GM12878 (cell line): ENCODE results near the gene SULT2A1. TPM values are rescaled to one million over a fixed set of nuclear protein-coding genes. Genes with fewer than 3 reads are reported as not detected.

Source experiments
- IKZF1 ChIP-seq: fragments of 450-650 bp; conservative IDR thresholded peaks from 2 replicates; pipeline ENCODE4 v1.6.1; 2017; ENCODE audit warnings: antibody characterized with exemption, mild to moderate bottlenecking
- KAT2A ChIP-seq: conservative IDR thresholded peaks from 2 replicates; pipeline ENCODE4 v1.6.1; 2011; ENCODE audit warnings: low read depth, low read length; ENCODE audit not compliant: control insufficient read depth
- MYB ChIP-seq: fragments of 150-350 bp; IDR thresholded peaks from 2 replicates; pipeline ENCODE4 v1.6.1; 2014; ENCODE audit warnings: mild to moderate bottlenecking, low read depth, low read length, borderline replicate concordance
- NFYB ChIP-seq: IDR thresholded peaks from 2 replicates; pipeline ENCODE4 v1.6.1; 2011; ENCODE audit warnings: low read depth, mild to moderate bottlenecking, low read length, improper control_type of control experiment, moderate library complexity; ENCODE audit not compliant: insufficient read depth
- NR2C1 ChIP-seq: fragments of 450-650 bp; IDR thresholded peaks from 2 replicates; pipeline ENCODE4 v1.6.1; 2017; ENCODE audit warnings: antibody characterized with exemption, mild to moderate bottlenecking, moderate library complexity
- USF1 ChIP-seq: IDR thresholded peaks from 2 replicates; pipeline ENCODE4 v1.6.1; 2011; ENCODE audit warnings: borderline replicate concordance, low read depth, mild to moderate bottlenecking, moderate library complexity, mixed read lengths, low read length; ENCODE audit not compliant: insufficient read depth; ENCODE audit errors: extremely low read length
- YBX1 ChIP-seq: fragments of 450-650 bp; IDR thresholded peaks from 2 replicates; pipeline ENCODE4 v1.6.1; 2016; ENCODE audit warnings: antibody characterized with exemption
- polyA plus RNA-seq, 11 experiments: library from polyadenylated mRNA; depleted of rRNA in 4 of 11; unstranded in 6 of 11; stranded (reverse) in 5 of 11; fragments of >200 nt; fragmentation: Nextera tagmentation in 4 of 11; fragmentation: Illumina TruSeq in 1 of 11; extraction: Ambion mirVana in 4 of 11; extraction: Trizol in 1 of 11; gene quantifications; 1 replicate in 1 of 11; 2 replicates in 10 of 11; pipeline versions ENCODE4 v1.2.1 to v1.2.3, GENCODE V29; 2011 to 2016; ENCODE audit warnings: inconsistent platforms in 2 of 11, missing spikeins in 2 of 11, low read depth in 1 of 11
- total RNA-seq, 4 experiments: library from RNA; depleted of rRNA in 3 of 4; stranded (reverse); fragments of >200 nt in 3 of 4; fragmentation: Illumina TruSeq in 1 of 4; extraction: Trizol in 1 of 4; gene quantifications; 2 replicates each; pipeline versions ENCODE4 v1.2.1 to v1.2.3, GENCODE V29; 2013 to 2021
- TF ChIP-seq, protein P1 (sequence below): IDR thresholded peaks from 2 replicates; pipeline ENCODE4 v1.6.1; 2012; ENCODE audit warnings: improper control_type of control experiment, low read depth, low read length; ENCODE audit not compliant: insufficient replicate concordance

SULT2A1 gene
- total and polyA plus RNA-seq, 10 of the 15 experiments (the other 5 are each of a cell fraction or from before 2014, with no cell fraction given), result 0.13 TPM; not detected in 9

- TF ChIP-seq KAT2A (no peak), USF1 (no peak), IKZF1 (no peak), MYB (no peak), YBX1 (no peak), NR2C1 (no peak), NFYB (no peak)
- TF ChIP-seq, protein P1, sequence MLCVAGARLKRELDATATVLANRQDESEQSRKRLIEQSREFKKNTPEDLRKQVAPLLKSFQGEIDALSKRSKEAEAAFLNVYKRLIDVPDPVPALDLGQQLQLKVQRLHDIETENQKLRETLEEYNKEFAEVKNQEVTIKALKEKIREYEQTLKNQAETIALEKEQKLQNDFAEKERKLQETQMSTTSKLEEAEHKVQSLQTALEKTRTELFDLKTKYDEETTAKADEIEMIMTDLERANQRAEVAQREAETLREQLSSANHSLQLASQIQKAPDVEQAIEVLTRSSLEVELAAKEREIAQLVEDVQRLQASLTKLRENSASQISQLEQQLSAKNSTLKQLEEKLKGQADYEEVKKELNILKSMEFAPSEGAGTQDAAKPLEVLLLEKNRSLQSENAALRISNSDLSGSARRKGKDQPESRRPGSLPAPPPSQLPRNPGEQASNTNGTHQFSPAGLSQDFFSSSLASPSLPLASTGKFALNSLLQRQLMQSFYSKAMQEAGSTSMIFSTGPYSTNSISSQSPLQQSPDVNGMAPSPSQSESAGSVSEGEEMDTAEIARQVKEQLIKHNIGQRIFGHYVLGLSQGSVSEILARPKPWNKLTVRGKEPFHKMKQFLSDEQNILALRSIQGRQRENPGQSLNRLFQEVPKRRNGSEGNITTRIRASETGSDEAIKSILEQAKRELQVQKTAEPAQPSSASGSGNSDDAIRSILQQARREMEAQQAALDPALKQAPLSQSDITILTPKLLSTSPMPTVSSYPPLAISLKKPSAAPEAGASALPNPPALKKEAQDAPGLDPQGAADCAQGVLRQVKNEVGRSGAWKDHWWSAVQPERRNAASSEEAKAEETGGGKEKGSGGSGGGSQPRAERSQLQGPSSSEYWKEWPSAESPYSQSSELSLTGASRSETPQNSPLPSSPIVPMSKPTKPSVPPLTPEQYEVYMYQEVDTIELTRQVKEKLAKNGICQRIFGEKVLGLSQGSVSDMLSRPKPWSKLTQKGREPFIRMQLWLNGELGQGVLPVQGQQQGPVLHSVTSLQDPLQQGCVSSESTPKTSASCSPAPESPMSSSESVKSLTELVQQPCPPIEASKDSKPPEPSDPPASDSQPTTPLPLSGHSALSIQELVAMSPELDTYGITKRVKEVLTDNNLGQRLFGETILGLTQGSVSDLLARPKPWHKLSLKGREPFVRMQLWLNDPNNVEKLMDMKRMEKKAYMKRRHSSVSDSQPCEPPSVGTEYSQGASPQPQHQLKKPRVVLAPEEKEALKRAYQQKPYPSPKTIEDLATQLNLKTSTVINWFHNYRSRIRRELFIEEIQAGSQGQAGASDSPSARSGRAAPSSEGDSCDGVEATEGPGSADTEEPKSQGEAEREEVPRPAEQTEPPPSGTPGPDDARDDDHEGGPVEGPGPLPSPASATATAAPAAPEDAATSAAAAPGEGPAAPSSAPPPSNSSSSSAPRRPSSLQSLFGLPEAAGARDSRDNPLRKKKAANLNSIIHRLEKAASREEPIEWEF, result no peak
Observed at GRCh38 chr19:47865166-47865565, 20.9 kb downstream of the SULT2A1 start (continued).
